ENCODE data around the gene FLT4.

The FLT4 gene

GRCh38 chr5:180586870-180587269 lies 62.5 kb downstream of the FLT4 start:
- DNase-seq = no peak

- DNase-seq = no peak
Observed at GRCh38 chr5:180586204-180586603, 63.2 kb downstream of the FLT4 start.

GRCh38 chr5:180583738-180584137 lies 65.7 kb downstream of the FLT4 start:
- DNase-seq = no peak

DNA sequence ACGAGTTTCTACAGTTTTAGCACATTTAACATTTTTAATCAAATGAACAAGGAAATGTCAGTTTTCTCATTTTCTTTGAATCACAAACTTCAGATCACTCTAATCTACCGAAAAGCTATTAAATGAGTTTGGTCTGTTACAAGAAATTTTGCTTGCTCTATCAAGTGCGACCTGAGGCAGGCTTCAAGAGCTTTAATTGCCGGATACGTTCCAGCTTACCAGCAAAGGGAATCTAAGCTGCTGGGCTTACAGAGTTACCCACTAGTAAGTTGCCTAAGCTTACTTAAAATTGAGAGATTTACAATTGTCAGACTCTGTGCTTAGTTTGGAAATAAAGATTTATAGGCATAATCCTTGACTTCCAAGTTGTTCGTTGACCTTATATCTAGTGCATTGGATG lies 68.7 kb downstream of the FLT4 start:
- DNase-seq = no peak

DNA sequence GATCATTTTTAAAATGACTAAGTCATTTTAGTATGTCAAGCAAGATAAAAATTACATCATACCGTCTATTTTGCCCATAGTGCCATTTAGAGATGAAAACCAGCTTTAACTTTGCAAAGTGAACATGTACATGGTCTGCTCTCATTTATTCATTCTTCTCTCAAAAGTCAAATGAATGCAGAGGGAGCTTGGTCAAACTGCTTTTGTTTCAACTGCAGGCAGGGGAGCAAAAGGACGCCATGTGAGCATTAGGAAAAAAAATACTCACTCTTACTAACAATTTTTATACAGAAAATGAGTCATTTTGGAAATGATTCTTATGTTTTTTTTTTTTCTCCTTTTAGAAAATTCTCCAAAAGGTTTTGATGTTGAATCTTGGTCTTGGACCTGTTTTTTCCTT lies 73.8 kb downstream of the FLT4 start:
- peak; percentile 28 for DNase-seq

GRCh38 chr5:180568914-180569313 lies 80.5 kb downstream of the FLT4 start:
- no peak for DNase-seq

DNA sequence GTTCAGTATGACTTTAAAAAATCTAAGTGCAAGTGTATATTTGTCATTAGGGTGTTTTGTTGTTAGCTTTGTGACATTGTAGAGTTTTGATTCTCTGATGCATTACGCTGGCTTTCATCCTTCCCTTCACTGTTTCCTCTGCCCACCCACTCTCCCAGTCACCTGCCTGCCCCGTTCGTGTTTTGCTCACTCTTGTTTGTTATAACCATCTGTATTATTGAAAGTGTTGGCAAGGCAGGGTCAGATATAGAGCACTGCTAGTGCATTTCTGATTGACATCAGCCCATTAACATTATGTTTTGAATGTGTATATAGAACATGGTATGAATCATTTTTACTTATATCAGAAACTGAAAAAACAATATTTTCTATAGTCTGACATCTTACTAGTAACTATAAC lies 85.4 kb downstream of the FLT4 start:
- DNase-seq = peak; percentile 40

DNA sequence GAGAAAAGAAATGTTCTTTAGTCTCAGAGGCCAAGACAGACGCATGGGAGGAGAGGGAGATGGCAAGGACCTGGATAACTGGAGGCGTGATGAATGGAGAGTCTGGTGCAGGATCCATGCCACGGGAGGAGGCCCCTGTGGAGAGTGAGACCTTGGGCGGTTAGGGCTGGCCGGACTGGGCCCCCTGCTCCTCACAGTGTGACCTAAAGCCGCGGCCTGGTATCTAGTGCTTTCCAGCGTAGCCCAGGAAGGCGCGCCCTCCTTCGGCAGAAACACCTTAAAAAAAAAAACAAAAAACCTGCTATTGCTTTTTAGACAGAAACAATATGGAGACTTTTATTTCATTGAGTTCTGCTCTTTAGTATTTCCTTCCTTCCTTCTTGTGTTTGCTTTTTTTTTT lies 91.2 kb downstream of the FLT4 start:
- no peak for DNase-seq

GRCh38 chr5:180557217-180557809 lies 92.1 kb downstream of the FLT4 start:
- DNase-seq = peak; percentile 66

GRCh38 chr5:180555168-180555921 lies 94.1 kb downstream of the FLT4 start:
- DNase-seq = no peak

DNA sequence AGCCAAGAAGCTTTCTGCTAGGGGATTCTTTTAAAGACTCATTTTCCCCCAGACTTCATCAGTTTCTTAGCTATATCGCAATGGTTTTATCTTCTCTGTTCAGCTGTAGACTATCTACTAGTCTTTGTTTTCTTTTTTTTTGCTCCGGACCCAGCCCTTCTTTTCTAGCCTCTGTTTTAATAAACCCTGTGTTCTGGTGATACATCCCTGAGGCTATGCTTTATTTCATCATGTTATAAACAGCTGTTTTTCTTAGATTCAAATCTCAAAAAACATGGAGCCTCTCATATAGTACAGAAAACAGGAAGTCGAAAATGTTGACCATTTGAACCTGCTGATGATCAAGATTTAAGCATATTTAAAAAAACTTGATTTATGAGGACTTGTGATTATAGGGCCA lies 95.9 kb downstream of the FLT4 start:
- DNase-seq = no peak
